Sigmoid colon (tissue), 7 donors: ENCODE data around the gene PARP12. TPM values are rescaled to one million over a fixed set of nuclear protein-coding genes. Genes with fewer than 3 reads are reported as not detected.

Source experiments
- DNase-seq: peaks from one replicate; pipeline ENCODE4 v3.0.0-alpha.2; 2019
- H3K27ac ChIP-seq, 4 donors: fragments of 200-600 bp; sonication (generic); one replicate each; pipeline ENCODE4 v1.5.1; 2016 to 2019; ENCODE audit warnings: mild to moderate bottlenecking in 1 of 4
- H3K27me3 ChIP-seq, 3 donors: fragments of 200-600 bp; sonication (generic); one replicate each; pipeline ENCODE4 v1.5.1; 2019; ENCODE audit warnings: mild to moderate bottlenecking in 1 of 3
- H3K36me3 ChIP-seq, 4 donors: fragments of 200-600 bp; sonication (generic); one replicate each; pipeline ENCODE4 v1.5.1; 2016 to 2019
- H3K4me1 ChIP-seq, 4 donors: fragments of 200-600 bp; sonication (generic); one replicate each; pipeline ENCODE4 v1.5.1; 2017 to 2019
- H3K4me3 ChIP-seq, 4 donors: fragments of 200-600 bp; sonication (generic); one replicate each; pipeline ENCODE4 v1.5.1; 2017 to 2019; ENCODE audit warnings: mild to moderate bottlenecking in 2 of 4, moderate library complexity in 1 of 4
- H3K9me3 ChIP-seq, 4 donors: fragments of 200-600 bp in 3 of 4; sonication (generic) in 3 of 4; one replicate each; pipeline versions ENCODE4 v1.5.1 to v1.6.1; 2013 to 2019
- CTCF ChIP-seq, 4 experiments: fragments of 450-650 bp in 3 of 4; fragments of 200-600 bp in 1 of 4; IDR thresholded peaks; one replicate each; pipeline ENCODE4 v1.5.1; 2016 to 2019; ENCODE audit warnings: antibody characterized with exemption in 4 of 4, mild to moderate bottlenecking in 3 of 4, moderate library complexity in 2 of 4
- EP300 ChIP-seq, 4 donors: sonication (generic); formaldehyde crosslinking; IDR thresholded peaks; one replicate each; pipeline ENCODE4 v1.6.1; 2017; ENCODE audit warnings: antibody characterized with exemption in 4 of 4
- POLR2A ChIP-seq, 2 donors: fragments of 450-650 bp; IDR thresholded peaks; one replicate each; pipeline ENCODE4 v1.6.1; 2016; ENCODE audit warnings: antibody characterized with exemption in 2 of 2, mild to moderate bottlenecking in 2 of 2, moderate library complexity in 2 of 2
- POLR2AphosphoS5 ChIP-seq, 4 donors: sonication (generic); formaldehyde crosslinking; IDR thresholded peaks; one replicate each; pipeline ENCODE4 v1.6.1; 2017; ENCODE audit warnings: antibody characterized with exemption in 4 of 4
- WGBS, 2 donors: extraction: QIAGEN DNeasy Blood & Tissue Kit; methylation state at CpG; one replicate each; pipeline ENCODE4 v1.1.7; 2013; 5-methylcytosine and 5-hydroxymethylcytosine counted together
- intact Hi-C: fragments of 100-400 bp; cut with DNase I; formaldehyde crosslinking; loops from one replicate; pipeline ENCODE4 v1.15.1; 2023
- polyA plus RNA-seq, 3 donors: library from polyadenylated mRNA; stranded (reverse); fragments of 200-250 nt; gene quantifications; one replicate each; pipeline ENCODE4 v1.2.3, GENCODE V29; 2013
- total RNA-seq, 4 donors: library from RNA; depleted of rRNA; stranded (reverse); fragments of >200 nt; gene quantifications; one replicate each; pipeline ENCODE4 v1.1.0, GENCODE V29; 2016
- donor health status: healthy with polysubstance abuse.
- donor health status: Bipolar disorder and iron deficiency.
- donor health status: healthy.

PARP12 gene
- total and polyA plus RNA-seq, 7 donors: 20.6 to 49.5 (median 29.9) TPM

GRCh38 chr7:140039896-140040295, 22.9 kb downstream of the PARP12 start:
- intact Hi-C loops: no loop called here
- 97 to 98% methylated on average over 12 of the region's 12 CpGs for WGBS, 2 donors

GRCh38 chr7:140039066-140039465, 23.7 kb downstream of the PARP12 start:
- WGBS, 2 donors: 89 to 93% methylated on average over 7 of the region's 7 CpGs
- no peaks in the 10 kb centered on the region for H3K9me3 ChIP-seq
- no peak overlapping the region for H3K27ac ChIP-seq
- TF ChIP-seq POLR2A (IDR thresholded peaks at IDR 0.05) (no peak), CTCF (IDR thresholded peaks at IDR 0.05) (no peak), POLR2AphosphoS5 (IDR thresholded peaks at IDR 0.05) (no peak)
- H3K4me1 ChIP-seq: peaks cover 0 to 8% (median 3%) of the 10 kb centered on the region in 4 donors
- no peak overlapping the region for H3K4me3 ChIP-seq
- no peaks in the 10 kb centered on the region for H3K27me3 ChIP-seq
- DNase-seq: no peak
- intact Hi-C loops: no loop called here
- H3K36me3 ChIP-seq: peaks cover 0 to 50% (median 6%) of the 10 kb centered on the region in 4 donors

More at GRCh38 chr7:140039896-140040295, 22.9 kb downstream of the PARP12 start:
- H3K27ac ChIP-seq: no peak overlapping the region
- peaks cover 0 to 8% (median 3%) of the 10 kb centered on the region in 4 donors for H3K4me1 ChIP-seq
- TF ChIP-seq POLR2AphosphoS5 (IDR thresholded peaks at IDR 0.05) (no peak), CTCF (IDR thresholded peaks at IDR 0.05) (no peak), EP300 (IDR thresholded peaks at IDR 0.05) (no peak), POLR2A (IDR thresholded peaks at IDR 0.05) (no peak)
- H3K36me3 ChIP-seq: peaks cover 0 to 55% (median 5%) of the 10 kb centered on the region in 4 donors
- H3K27me3 ChIP-seq: no peaks in the 10 kb centered on the region
- H3K4me3 ChIP-seq: no peak overlapping the region
- no peak for DNase-seq
- H3K9me3 ChIP-seq: no peaks in the 10 kb centered on the region

DNA sequence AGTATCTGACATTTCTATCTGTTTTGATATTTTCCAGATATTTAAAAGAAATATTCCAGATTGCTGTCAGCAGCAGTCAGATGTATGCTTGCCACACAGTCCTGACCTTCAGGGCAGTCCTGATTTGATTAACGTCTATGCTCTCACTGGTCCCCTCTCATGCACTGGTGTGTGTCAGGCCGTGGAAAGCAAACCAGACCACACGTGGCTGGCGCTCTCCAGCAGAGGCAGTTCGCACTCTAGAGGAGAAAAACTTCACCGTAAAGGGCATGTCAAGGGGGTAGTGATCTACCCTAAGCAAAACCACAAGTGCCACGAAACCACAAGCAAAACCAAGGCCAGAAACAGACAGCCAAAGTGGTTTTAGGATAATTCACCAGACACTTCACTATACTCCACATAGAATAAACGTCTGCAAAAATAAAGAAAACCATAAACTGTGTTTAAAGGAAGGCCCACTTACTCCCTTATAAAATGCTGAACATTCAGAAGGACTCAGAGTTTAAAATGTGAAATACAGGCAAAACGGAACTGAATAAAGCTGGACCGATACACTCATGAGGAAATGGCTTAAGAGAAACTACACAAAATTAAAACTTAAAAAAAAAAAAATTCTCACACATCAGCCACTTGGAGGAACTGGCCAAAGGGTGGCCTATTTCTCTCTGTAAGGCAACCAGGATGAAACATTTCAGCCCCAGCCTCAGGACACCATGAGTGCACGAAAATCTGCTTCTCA, 26.4 kb downstream of the PARP12 start:
- Histone ChIP-seq H3K9me3 (no peaks in the 10 kb centered on the region), H3K27ac (peak overlapping the region in 1 of 4 donors; percentile 11)
- WGBS, 2 donors: 61 to 81% methylated on average over 11 of the region's 11 CpGs

GRCh38 chr7:140035400-140036223, 27.1 kb downstream of the PARP12 start:
- peaks cover 0 to 8% (median 3%) of the 10 kb centered on the region in 4 donors for H3K4me1 ChIP-seq
- H3K4me3 ChIP-seq: no peak overlapping the region
- intact Hi-C loops: no loop called here
- no peaks in the 10 kb centered on the region for H3K27me3 ChIP-seq
- DNase-seq: no peak
- 86 to 87% methylated on average over 4 of the region's 7 CpGs for WGBS, 2 donors
- no peak for TF ChIP-seq POLR2AphosphoS5 (IDR thresholded peaks at IDR 0.05)
- no peak for TF ChIP-seq CTCF (IDR thresholded peaks at IDR 0.05)
- no peak for TF ChIP-seq EP300 (IDR thresholded peaks at IDR 0.05)
- no peak for TF ChIP-seq POLR2A (IDR thresholded peaks at IDR 0.05)
- H3K9me3 ChIP-seq: no peaks in the 10 kb centered on the region
- H3K36me3 ChIP-seq: peaks cover 0 to 37% (median 8%) of the 10 kb centered on the region in 4 donors
- peak overlapping the region in 1 of 4 donors; percentile 11 for H3K27ac ChIP-seq

More for the DNA sequence above, 26.4 kb downstream of the PARP12 start:
- Histone ChIP-seq H3K36me3 (peaks cover 0 to 45% (median 8%) of the 10 kb centered on the region in 4 donors), H3K4me1 (peaks cover 0 to 8% (median 3%) of the 10 kb centered on the region in 4 donors), H3K4me3 (no peak overlapping the region), H3K27me3 (no peaks in the 10 kb centered on the region)
- no peak for TF ChIP-seq CTCF (IDR thresholded peaks at IDR 0.05)
- peak in 1 of 4 donors; percentile 44 for TF ChIP-seq POLR2AphosphoS5 (IDR thresholded peaks at IDR 0.05)
- no peak for TF ChIP-seq EP300 (IDR thresholded peaks at IDR 0.05)
- intact Hi-C loops: no loop called here
- DNase-seq: no peak
